ENCODE results near the gene FMNL2.

The FMNL2 gene

DNA sequence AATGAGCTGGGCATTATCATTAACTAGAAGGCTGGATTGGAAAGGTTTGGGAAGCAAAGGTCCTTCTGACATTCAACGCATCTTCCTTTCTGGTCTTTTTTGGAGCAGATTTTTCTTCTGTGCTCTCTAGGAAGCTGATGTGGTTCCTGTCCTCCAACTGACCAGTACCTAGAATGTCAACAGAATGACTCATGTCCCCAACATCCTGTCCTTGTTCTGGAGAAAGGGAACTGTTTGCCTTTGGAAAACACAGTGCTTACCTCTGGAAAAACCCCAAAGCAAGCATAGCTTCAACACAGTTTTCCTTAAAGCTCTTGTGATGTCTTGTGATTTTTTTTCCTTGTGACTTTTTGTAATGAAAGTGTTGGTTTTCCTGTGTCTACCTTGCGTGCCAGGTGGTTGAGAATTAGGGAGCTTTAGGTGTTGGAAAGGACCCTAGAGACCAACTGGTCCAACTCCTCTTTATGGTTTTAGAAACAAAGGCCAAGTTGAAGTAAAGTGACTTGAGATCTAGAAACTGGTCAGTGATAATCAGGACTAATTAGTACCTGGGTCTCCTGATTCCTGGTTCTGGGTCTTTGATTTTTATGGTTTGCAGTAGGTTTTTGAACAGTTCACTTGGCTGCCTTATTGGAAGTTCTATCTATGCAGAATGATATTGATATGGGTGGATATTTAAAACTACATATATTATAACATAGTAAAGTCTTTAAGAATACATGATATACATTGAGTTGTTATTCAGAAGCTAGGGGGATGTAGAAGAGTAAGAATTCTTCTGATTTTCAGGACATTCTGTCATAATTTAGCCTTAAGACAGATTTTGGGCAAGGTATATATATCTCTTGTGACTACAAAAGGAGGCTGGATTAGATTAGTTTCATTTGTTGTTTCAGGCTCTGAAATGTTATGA is 70.5 kb downstream of the FMNL2 start:
- DNase-seq (ENCODE audit: low read depth) = no peak

DNA sequence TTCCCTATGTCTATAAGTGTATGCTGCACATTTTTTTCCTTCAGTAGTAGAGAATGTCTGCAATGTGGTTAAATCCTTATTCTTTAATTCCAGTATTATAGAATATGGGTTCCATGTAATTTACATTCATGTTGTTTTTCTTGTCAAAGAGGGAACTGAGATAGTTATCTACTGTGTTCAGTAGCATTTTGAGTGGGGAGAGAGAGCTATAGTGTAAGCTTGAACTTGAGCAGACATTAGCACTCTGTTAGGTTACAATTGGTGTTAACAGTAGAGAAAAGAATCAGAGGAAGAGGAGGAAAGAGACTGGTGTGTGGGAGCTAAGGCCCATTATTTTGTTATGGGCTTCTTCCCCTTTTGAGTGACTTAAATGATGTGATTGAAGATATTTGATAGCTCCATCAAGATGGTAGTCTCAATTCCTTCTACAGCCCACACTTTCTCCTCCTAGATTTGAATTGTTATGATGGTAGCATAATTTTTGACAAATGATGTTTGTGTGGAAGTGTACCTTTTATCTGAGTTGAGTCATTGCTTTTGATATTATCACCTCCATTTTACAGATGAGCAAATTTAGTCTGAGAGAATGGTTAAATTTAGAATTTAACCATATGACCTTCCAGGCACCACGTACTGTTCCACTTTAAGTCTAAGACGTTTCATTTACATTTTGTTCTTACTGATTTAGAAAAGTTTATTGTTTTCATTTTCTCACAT is 71.3 kb downstream of the FMNL2 start:
- DNase-seq (ENCODE audit: low read depth) = no peak

DNA sequence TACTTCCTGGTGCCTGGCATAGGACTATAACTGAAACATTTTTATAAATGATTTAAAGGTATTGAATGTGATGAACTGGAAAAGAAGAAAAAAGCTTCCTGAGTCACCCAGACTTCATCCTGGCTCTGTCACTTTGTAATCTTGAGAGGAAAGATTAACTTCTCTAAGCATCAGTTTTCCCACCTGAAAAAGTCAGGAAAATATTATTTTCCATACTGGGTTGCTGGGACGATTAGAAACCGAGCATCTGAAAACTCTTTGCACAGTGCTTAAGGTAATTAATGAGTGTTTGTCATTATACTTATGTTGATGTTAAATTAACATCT is 71.8 kb downstream of the FMNL2 start:
- DNase-seq (ENCODE audit: low read depth) = no peak

DNA sequence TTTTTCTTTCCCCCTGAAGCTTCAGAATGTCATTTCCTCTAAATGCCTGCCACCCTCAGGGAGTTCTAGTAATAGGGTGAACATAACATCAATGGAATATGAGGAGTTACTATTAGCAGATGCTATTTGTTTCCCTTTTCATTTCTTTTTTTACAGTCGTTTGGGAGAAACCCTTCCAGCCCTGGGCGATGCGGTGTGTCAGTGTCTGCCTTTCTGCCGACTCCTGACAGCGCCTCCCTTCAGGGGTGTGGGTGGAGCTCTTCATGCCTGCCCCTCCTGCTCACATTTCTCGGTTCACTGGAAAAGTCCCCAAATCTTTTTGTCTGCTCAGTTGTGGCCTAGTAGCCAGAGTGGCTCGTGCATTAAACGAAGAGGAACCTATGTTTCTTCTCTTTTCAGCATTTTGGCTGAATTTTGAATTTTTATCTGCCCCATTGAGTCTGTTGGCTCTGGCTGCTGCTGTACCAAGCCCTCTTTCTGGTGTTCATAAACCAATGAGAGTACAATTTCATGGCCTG is 72.3 kb downstream of the FMNL2 start:
- DNase-seq (ENCODE audit: low read depth) = no peak

DNA sequence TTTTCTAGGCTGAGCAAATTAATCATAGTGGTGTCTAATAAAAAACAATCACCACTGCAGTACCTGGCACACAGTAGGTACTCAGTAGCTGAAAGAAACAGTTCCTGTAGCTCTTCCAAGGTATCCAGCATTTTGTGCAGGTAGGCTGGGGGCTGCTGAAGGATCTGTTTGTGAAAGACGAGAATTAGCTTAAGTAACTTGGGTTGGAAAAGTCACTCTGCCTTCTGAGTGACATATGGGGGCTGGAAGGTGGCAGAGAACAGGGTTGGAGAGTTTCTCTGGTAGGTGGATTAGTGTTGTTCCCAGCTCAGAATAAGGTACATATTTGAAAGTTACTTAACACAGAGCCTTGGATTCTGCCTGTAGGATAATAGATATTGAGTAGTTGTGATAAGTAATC is 72.8 kb downstream of the FMNL2 start:
- no peak for DNase-seq (ENCODE audit: low read depth)

DNA sequence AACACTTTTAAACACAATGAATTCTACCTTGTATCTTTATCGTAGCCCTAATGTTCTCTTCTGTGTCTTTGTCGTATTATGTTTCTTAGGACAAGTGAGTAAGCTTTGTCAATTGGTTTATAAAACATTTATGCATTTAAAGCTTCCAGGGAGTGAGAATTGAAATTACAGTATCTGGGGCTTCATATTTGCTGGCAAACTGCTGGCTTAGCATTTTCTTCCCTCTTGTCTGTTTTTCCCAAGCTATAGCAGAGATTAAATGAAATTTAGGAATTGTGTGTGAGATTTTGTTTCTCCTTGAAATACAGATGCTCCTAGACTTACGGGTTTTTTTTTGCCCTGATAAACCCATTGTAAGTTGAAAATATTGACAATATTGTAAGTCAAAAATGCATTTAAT is 73.3 kb downstream of the FMNL2 start:
- no peak for DNase-seq (ENCODE audit: low read depth)

DNA sequence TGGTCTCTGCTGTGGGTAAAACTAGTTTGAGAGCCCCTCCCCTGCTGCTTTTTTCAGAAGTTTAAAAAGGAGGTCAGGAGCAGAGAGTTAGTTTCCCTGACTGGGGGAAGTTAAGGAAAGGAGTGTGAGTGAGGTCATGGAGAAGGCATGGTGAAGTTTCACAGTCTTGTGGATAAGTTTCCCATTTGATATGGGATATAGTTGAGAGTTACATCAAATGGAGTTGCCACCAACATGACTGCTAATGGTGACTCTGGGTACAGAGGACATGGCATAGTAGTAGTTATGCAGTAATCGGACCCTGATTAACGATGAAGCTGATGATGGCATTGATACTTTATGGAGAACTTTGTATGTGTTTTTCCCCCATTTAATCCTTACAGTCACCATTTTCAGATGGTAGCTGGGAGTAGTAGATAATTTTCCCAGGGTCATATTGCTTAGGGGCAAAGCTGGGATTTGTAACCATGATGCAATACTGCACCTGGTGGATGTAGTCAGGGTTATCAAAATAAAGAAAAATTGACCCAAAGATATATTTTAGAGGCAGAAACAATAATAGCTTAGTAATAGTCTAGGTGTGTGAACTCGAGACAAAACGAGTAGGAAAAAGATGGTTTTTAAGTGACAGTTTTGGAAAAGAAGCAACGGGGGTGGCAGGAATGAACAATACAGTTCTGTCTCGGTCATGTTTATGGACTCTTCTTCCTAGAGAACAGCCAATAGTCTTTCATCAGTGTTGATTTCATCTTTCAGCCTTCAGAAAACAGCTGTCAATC is 74.6 kb downstream of the FMNL2 start:
- DNase-seq (ENCODE audit: low read depth) = no peak

DNA sequence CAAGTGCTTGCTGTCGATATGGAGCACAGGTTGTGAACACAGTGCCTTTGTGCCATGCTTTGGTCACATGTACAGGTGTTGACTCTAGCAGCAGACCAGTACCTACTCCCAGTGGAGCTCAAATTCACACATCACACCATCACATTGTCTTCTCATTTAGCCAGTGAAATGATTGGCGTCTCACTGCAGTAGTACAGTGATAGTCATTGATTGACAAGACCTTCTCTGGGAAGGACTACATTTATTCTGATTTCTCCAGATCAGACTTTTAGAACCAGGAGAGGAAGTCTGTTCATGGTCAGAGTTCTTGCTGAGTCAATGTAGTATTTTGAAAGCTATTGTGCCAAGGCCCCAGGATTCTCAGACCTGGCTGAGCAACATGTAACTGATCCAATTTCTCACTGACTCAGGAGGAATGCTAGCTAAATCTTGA is 75.2 kb downstream of the FMNL2 start:
- no peak for DNase-seq (ENCODE audit: low read depth)

DNA sequence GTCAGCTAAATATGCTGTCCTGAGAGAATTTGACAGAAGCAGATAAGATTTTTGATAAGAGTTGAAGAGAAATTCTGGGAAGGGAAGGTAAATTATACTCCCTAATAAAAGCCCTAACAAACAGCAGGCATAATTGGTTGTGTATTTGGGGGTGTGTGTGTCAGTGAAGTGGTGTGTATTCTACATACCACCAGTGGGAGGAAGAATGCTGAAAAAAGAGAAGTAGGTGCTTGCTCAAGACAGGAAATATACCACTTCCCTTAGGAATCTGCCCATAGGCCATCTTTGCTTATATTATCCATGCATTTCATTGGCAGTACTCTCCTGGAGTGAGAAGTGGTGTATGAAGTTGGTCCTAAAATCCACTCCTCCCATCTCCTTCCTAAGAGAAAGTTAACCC is 76.2 kb downstream of the FMNL2 start:
- DNase-seq (ENCODE audit: low read depth) = no peak

DNA sequence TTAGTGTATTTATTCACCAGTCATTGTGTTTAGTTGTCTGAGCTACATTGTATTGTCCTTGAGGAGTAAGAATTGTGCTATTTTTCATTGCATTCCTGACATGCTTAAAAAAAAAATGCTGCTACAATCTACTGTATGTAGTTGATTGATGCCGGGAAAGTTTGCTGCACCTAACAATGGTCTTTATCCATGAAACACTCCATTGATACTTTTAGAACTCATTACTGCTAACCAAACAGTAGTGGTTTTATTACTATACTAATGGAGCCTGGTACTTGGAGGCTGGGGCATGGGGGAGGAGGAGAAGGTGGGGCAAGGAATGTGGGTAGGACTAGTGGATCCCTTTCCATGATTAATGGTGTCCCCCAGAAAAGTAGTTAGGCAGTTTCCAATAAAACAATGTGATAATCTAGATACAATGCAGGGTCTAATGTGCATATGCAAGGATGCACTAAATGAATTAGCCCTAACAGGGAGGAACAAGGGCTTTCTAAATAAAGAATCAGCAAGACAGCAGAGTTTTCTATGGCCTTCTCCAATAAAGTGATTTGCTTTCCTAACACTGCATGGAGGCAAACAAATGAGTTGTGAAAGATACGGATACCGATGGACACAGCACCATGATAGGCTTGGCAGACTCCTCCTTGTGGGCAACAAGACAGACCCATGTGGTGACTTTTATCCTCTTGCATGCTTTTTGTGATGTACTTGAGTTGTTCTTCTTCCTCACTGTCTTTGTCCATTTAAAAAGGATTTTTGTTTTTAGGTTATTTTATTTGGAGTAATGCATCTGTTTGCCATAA is 78.5 kb downstream of the FMNL2 start:
- DNase-seq (ENCODE audit: low read depth) = no peak

DNA sequence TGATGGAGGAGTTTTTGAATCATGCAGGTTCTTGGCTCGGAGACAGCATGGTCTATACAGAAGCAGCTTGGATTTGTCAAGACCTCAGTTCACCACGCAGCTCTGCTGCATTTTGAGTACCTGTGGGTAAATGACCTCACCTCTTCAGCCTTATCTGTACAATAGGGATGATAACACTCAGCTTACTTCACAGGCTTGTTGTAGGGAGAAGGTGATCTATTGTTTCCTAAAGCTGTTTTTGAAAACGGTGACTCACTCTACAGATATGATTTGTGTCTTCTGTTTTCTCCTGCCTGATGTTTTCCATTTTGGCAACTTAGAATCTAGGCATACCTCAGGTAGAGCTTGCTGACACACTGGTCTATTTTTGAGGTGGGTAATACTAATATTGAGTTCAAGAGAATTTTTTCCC is 80.3 kb downstream of the FMNL2 start:
- DNase-seq (ENCODE audit: low read depth) = no peak

DNA sequence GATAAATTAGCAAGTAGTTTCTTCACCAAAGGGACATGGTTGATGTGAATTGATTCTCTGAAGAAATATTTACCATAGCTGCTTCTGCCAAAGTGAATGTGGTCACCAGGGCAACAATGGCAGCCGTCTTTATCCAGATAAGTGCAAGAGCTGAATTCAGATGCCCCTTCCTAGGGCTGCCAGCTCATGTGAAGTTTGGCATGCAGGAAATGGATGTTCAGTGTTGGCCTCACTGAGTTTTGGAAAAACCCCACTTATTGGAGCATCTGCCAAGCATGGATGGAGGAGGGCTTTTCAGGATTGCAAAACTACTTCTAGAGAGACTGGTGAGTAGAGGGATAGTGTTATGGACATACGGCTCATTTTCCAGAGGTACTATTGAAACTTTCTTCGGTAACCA is 80.8 kb downstream of the FMNL2 start:
- no peak for DNase-seq (ENCODE audit: low read depth)

DNA sequence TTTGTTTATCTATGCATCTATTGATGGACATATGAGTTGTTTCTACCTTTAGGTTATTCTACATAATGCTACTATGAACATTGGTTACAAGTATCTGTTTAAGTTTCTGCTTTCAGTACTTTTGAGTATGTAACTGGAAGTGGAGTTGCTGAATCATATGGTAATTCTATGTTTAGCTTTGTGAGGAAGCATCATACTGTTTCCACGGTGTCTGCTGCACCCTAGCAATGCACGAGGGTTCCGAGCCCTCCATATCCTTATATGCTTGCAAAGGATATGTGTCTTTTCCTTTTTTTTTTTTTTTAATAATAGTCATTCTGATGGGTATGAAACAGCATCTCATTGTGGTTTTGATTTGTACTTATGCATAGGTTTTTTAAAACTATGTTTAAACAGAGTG is 83.7 kb downstream of the FMNL2 start:
- no peak for DNase-seq (ENCODE audit: low read depth)

DNA sequence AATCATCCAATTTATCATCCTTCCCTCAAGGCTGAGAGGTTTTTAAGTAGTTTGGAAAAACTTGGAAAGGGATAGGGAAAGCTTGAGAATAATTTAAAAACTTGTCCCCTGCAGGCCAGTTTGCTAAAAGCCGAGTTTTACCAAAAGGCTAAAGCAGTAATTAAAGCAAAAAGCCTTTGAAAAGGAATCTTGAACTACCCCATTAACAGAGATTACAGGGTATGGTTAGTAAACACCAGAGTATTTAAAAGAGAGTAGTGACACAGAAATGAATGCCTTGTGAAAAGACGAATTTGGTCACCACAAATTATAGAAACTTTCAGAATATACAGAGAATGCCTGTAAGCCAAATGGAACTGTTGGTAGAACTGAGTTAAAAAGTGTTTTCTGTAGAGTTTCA is 85.0 kb downstream of the FMNL2 start:
- DNase-seq (ENCODE audit: low read depth) = no peak

DNA sequence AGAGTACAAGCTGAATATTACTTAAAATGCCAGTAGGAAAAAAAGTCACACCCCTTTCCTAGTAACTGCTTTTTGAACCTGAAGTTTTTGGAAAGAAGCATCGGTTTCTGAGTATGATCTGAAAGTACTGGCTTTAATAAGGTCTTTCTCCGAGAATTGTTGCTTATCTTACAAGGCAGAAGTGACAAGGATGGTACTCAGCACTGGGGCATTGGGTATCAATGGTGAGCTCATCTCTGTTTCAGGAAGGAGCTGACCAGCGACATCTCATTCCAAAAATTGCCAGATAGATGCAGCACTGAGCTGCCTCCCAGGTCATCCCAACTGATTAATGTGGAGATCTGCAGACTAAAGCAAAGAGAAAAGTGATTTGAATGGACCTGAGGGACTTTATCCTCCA is 85.4 kb downstream of the FMNL2 start:
- DNase-seq (ENCODE audit: low read depth) = no peak

DNA sequence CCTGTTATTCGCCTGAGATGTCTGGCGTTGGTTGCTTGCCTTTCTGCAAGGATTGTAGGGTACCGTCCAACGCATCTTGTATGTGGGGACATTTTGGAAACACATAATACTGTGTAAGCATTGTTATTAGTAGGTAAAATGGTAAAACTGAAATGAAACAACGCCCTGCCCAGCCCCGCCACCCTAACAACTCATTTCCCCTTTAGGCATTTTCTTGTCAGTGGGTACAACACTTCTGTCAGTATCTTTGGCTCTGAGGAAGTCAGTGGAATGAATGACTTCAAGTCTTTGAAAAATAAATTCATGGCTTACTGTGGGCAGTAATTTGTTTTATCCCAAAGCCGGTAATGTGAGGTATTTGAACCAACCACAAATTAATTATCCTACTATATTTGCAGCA is 86.0 kb downstream of the FMNL2 start:
- no peak for DNase-seq (ENCODE audit: low read depth)

DNA sequence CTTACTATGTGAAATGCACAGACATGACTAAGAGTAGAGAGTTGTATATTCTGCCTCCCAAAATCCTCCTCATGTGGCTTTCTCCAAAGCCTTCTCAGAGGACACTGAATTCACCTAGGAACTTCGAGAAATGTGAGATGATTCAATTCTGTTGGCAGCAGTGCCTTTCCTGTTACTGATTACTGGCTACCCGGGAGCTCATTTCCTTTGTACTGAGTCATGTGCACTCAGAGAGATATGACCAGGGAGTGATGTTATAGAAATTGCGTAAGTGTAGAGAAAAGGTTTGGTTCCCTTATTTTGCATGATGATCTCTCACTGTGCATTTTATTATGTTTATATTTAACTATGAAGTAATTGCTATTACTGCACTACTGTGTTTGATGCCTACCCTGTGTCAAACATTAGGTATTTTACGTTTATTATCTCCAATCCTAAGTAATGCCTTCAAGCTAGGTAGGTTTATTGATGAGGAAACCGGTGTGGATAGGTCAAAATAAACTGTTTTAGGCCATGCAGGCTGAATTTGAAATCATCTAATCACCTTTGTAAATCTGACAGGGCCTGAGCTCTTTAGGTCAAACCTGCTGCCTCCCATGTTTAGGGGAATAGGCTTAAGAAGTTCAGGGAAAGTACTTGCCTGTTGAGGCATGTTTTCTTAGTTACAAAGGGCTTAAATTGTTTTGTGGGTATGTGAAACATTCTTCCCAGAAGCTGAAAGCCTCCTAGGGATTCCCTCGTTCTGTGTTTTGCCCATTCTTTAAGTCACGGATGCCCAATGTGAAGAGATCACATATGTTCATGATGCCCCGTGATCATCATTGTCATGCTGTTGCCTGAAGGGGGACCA is 86.8 kb downstream of the FMNL2 start:
- no peak for DNase-seq (ENCODE audit: low read depth)

DNA sequence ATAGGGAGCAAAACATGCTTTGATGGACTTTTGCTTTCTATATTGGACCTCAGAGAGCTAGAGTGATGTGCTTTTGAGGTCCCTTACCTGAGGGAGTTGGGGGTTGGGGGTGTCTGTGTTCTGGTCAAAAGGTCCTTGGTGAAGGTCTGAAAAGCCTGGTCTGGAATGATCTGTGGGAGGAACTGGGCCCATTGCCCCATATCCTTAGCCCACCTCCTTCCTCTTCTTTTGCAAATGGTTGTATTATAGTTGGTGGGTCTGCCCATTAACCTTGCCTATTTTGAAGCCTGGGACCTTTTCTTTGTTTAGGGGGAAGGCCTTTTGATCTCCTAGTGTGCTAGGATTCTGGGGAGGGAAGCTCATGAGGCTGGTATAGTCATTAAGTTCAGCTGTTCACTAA is 88.7 kb downstream of the FMNL2 start:
- no peak for DNase-seq (ENCODE audit: low read depth)

DNA sequence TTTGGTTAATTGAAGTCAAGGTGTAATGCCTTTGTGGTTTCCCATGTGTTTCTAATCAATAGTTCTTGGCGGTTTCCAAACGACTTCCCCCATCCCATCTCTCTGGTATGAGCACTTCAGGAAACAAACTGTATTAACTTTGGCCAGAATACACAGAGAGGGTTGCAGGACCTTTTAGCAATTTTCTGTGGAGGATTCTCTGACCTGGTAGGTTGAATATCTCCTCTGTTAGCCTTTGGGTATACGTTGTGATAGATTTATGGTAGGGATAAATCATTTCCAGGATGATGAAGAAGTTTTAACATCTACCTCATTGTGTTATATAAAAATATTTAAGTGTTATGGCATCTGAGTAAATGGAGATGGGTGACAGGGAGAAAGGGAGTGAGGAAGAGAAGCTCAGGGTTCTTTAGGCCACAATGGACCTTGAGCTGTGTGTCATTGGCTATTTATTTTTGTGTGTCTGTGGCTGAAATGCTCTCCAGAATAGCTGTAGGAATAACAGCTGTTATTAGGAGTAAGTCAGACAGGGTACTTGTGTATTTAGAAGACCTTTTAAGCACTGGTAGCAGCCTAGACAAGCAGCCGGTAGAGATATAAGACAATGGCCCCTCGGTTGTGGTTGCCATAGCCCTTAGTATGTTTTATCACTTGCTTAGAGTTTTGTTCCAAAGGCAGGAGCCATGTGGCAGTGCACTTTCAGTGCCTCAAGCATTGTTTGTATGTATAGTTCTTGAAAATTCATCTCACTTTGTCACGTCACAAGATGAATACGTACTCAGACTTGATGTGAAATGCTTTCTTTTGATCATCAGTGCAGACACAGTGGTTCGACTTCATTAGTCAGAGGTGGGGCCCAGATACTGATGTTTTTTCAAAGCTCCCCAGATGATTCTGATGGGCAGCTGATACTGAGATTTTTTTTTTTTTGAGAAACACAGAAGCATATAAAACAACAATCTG is 91.1 kb downstream of the FMNL2 start:
- DNase-seq (ENCODE audit: low read depth) = no peak

DNA sequence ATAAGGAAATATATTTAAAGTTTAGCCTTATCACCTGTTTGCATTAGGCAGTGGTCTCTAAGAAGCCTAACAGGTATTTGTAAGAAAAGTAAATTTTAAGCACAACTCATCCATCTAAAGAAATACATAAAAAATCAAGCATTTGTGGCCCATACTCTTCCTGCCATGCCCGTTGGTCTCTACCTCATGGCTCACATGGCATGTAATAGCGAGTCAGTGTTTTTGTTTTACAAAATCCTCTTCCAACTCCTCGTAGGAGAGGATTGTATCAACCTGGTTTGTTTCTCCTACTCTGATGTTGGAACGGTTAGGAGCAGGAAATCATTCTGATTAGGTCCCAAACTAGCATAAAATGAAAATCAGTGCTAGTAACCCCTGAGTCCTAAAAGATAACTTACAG is 91.8 kb downstream of the FMNL2 start:
- no peak for DNase-seq (ENCODE audit: low read depth)

Data from activated T-helper 9 cell treated with anti-CD3 and anti-CD28 coated beads, Interleukin-2, amount 50 U/mL, for 16 hours (primary cell).